ENCODE measurements around the gene DACH1. TPM values are rescaled to one million over a fixed set of nuclear protein-coding genes. Genes with fewer than 3 reads are reported as not detected.

The DACH1 gene
- total and polyA plus RNA-seq, 4 donors = 1.4 to 42.3 (median 3.7) TPM

DNA sequence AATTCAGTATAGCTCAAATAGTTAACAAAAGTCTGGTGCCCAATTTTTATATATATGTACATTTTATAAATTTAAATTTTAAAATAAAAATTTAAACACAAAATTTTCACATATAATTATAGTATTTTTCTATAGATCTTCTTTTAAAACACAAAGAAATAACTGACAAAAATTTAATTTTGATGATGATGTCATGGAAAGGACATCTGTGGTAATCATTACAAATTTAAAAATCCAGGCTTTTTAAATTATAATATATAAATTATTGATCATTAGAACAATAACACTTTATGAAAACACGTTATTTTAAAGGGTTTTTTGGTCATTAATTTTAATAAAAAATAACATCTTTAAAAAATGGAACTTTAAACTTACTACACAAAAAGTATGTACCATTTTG, 381.1 kb downstream of the DACH1 start:
- 90 to 91% methylated on average over 1 of the region's 1 CpG for WGBS, 2 donors
- DNase-seq = no peak

GRCh38 chr13:71483733-71484132, 383.3 kb downstream of the DACH1 start:
- H3K9me3 ChIP-seq (ENCODE audit: control insufficient read depth in 4 of 4, insufficient read depth in 3 of 4, low read length in 3 of 4) = peaks cover 0 to 5% (median 0%) of the 10 kb centered on the region in 4 donors
- ATAC-seq (ENCODE audit: insufficient read depth, low FRiP score) = peak; percentile 34
- H3K36me3 ChIP-seq (ENCODE audit: control insufficient read depth in 4 of 4, insufficient read depth in 4 of 4, low read length in 4 of 4) = peaks cover 0 to 10% (median 2%) of the 10 kb centered on the region in 4 donors
- TF ChIP-seq, protein P1, sequence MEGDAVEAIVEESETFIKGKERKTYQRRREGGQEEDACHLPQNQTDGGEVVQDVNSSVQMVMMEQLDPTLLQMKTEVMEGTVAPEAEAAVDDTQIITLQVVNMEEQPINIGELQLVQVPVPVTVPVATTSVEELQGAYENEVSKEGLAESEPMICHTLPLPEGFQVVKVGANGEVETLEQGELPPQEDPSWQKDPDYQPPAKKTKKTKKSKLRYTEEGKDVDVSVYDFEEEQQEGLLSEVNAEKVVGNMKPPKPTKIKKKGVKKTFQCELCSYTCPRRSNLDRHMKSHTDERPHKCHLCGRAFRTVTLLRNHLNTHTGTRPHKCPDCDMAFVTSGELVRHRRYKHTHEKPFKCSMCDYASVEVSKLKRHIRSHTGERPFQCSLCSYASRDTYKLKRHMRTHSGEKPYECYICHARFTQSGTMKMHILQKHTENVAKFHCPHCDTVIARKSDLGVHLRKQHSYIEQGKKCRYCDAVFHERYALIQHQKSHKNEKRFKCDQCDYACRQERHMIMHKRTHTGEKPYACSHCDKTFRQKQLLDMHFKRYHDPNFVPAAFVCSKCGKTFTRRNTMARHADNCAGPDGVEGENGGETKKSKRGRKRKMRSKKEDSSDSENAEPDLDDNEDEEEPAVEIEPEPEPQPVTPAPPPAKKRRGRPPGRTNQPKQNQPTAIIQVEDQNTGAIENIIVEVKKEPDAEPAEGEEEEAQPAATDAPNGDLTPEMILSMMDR (IDR thresholded peaks at IDR 0.05; ENCODE audit: control extremely low read depth, extremely low read depth) = no peak
- H3K27me3 ChIP-seq (ENCODE audit: control insufficient read depth in 3 of 3, insufficient read depth in 3 of 3, low read length in 2 of 3) = no peaks in the 10 kb centered on the region
- H3K4me3 ChIP-seq = no peak overlapping the region
- H3K9ac ChIP-seq (ENCODE audit: insufficient read depth in 1 of 2, low read length in 2 of 2) = no peak overlapping the region
- H3K4me1 ChIP-seq (ENCODE audit: control insufficient read depth in 5 of 5, insufficient read depth in 5 of 5, low read length in 5 of 5) = peaks cover 0 to 6% (median 0%) of the 10 kb centered on the region in 5 donors
- H3K27ac ChIP-seq (ENCODE audit: low read depth in 1 of 2, low read length in 1 of 2) = no peak overlapping the region
- DNase-seq = no peak

More for the DNA sequence above, 381.1 kb downstream of the DACH1 start:
- Histone ChIP-seq H3K9ac (ENCODE audit: insufficient read depth in 1 of 2, low read length in 2 of 2) (no peak overlapping the region), H3K4me1 (ENCODE audit: control insufficient read depth in 5 of 5, insufficient read depth in 5 of 5, low read length in 5 of 5) (peaks cover 0 to 13% (median 3%) of the 10 kb centered on the region in 5 donors), H3K27me3 (ENCODE audit: control insufficient read depth in 3 of 3, insufficient read depth in 3 of 3, low read length in 2 of 3) (no peaks in the 10 kb centered on the region), H3K4me3 (no peak overlapping the region), H3K9me3 (ENCODE audit: control insufficient read depth in 4 of 4, insufficient read depth in 3 of 4, low read length in 3 of 4) (peaks cover 0 to 5% (median 0%) of the 10 kb centered on the region in 4 donors), H3K27ac (ENCODE audit: low read depth in 1 of 2, low read length in 1 of 2) (no peak overlapping the region), H3K36me3 (ENCODE audit: control insufficient read depth in 4 of 4, insufficient read depth in 4 of 4, low read length in 4 of 4) (peaks cover 0 to 4% (median 2%) of the 10 kb centered on the region in 4 donors)
- TF ChIP-seq, protein P1 (IDR thresholded peaks at IDR 0.05; ENCODE audit: control extremely low read depth, extremely low read depth) = no peak
- no peak for ATAC-seq (ENCODE audit: insufficient read depth, low FRiP score)

DNA sequence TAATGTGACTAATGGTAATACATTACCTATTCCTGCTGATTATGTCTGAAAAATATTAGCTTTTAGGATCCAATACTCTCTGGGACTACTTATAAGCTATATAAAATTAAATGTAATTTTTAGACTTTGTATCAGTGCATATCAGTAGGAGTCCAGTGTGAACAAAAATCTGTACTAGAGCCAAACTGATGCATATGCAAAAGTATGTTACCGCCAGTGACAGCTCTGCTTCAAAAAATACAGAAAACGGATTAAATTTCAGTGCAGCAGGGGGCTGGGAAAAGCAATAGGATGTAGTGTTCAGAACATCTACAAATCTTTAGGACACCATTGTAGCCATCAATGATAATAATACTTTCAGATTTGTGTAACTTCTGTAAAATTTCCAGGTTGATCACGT, 385.5 kb downstream of the DACH1 start:
- no peak overlapping the region for H3K4me3 ChIP-seq
- ATAC-seq (ENCODE audit: insufficient read depth, low FRiP score) (no peak), DNase-seq (no peak)
- H3K27ac ChIP-seq (ENCODE audit: low read depth in 1 of 2, low read length in 1 of 2) = no peak overlapping the region
- WGBS, 2 donors = 96 to 99% methylated on average over 3 of the region's 3 CpGs
- H3K9me3 ChIP-seq (ENCODE audit: control insufficient read depth in 4 of 4, insufficient read depth in 3 of 4, low read length in 3 of 4) = peaks cover 0 to 5% (median 0%) of the 10 kb centered on the region in 4 donors
- H3K4me1 ChIP-seq (ENCODE audit: control insufficient read depth in 5 of 5, insufficient read depth in 5 of 5, low read length in 5 of 5) = no peaks in the 10 kb centered on the region
- TF ChIP-seq, protein P1 (IDR thresholded peaks at IDR 0.05; ENCODE audit: control extremely low read depth, extremely low read depth) = no peak
- H3K36me3 ChIP-seq (ENCODE audit: control insufficient read depth in 4 of 4, insufficient read depth in 4 of 4, low read length in 4 of 4) = peaks cover 0 to 14% (median 5%) of the 10 kb centered on the region in 4 donors
- no peaks in the 10 kb centered on the region for H3K27me3 ChIP-seq (ENCODE audit: control insufficient read depth in 3 of 3, insufficient read depth in 3 of 3, low read length in 2 of 3)
- no peak overlapping the region for H3K9ac ChIP-seq (ENCODE audit: insufficient read depth in 1 of 2, low read length in 2 of 2)

GRCh38 chr13:71481046-71481445, 386.0 kb downstream of the DACH1 start:
- Histone ChIP-seq H3K9me3 (ENCODE audit: control insufficient read depth in 4 of 4, insufficient read depth in 3 of 4, low read length in 3 of 4) (peaks cover 0 to 5% (median 0%) of the 10 kb centered on the region in 4 donors), H3K36me3 (ENCODE audit: control insufficient read depth in 4 of 4, insufficient read depth in 4 of 4, low read length in 4 of 4) (peaks cover 0 to 11% (median 5%) of the 10 kb centered on the region in 4 donors), H3K4me1 (ENCODE audit: control insufficient read depth in 5 of 5, insufficient read depth in 5 of 5, low read length in 5 of 5) (peaks cover 0 to 2% (median 0%) of the 10 kb centered on the region in 5 donors), H3K4me3 (no peak overlapping the region), H3K27me3 (ENCODE audit: control insufficient read depth in 3 of 3, insufficient read depth in 3 of 3, low read length in 2 of 3) (no peaks in the 10 kb centered on the region), H3K27ac (ENCODE audit: low read depth in 1 of 2, low read length in 1 of 2) (no peak overlapping the region), H3K9ac (ENCODE audit: insufficient read depth in 1 of 2, low read length in 2 of 2) (no peak overlapping the region)
- TF ChIP-seq, protein P1 (IDR thresholded peaks at IDR 0.05; ENCODE audit: control extremely low read depth, extremely low read depth) = no peak
- WGBS, 2 donors = 72 to 84% methylated on average over 1 of the region's 1 CpG
- DNase-seq (no peak), ATAC-seq (ENCODE audit: insufficient read depth, low FRiP score) (no peak)
